Neural progenitor cell (in vitro differentiated cells): ENCODE results near the gene PRKAB1.

Experiments
- EZH2 ChIP-seq: fragments of 200-600 bp; sonication (generic); IDR thresholded peaks from 2 replicates; pipeline ENCODE4 v1.6.1; 2017; ENCODE audit warnings: antibody characterized with exemption, mild to moderate bottlenecking, moderate library complexity
- EZH2phosphoT487 ChIP-seq: fragments of 200-600 bp; sonication (generic); IDR thresholded peaks from 2 replicates; pipeline ENCODE4 v1.6.1; 2017; ENCODE audit warnings: antibody characterized with exemption
- TF ChIP-seq, protein P1 (sequence below): fragments of 200-600 bp; sonication (generic); IDR thresholded peaks from 2 replicates; pipeline ENCODE4 v1.5.1; 2017; ENCODE audit warnings: antibody characterized with exemption, mild to moderate bottlenecking

DNA sequence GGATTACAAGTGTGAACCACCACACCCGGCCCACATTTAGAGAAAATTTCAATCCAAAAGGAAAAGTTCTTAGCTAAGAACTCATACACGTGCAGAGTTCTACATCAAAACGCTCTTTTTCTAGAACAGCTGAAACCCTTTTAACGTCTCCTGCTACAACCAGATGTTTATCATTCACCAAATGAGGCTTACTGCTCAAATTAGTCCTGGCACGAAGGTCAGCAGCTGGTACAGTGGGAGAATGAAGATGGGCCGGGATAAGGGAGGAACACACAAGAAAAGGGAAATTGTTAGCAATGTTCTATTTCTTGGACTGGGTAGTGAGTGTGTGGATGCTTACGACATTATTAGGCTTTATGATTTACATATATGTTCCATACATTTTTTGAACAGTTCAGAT lies 37.2 kb downstream of the PRKAB1 start:
- TF ChIP-seq, protein P1, sequence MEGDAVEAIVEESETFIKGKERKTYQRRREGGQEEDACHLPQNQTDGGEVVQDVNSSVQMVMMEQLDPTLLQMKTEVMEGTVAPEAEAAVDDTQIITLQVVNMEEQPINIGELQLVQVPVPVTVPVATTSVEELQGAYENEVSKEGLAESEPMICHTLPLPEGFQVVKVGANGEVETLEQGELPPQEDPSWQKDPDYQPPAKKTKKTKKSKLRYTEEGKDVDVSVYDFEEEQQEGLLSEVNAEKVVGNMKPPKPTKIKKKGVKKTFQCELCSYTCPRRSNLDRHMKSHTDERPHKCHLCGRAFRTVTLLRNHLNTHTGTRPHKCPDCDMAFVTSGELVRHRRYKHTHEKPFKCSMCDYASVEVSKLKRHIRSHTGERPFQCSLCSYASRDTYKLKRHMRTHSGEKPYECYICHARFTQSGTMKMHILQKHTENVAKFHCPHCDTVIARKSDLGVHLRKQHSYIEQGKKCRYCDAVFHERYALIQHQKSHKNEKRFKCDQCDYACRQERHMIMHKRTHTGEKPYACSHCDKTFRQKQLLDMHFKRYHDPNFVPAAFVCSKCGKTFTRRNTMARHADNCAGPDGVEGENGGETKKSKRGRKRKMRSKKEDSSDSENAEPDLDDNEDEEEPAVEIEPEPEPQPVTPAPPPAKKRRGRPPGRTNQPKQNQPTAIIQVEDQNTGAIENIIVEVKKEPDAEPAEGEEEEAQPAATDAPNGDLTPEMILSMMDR: no peak
- no peak for TF ChIP-seq EZH2
- TF ChIP-seq EZH2phosphoT487: no peak
